Endothelial cell of umbilical vein (primary cell): ENCODE measurements around the gene MICAL3.

Experiments used
- CTCF ChIP-seq, 2 donors: IDR thresholded peaks; 1 replicate in 1 of 2; 2 replicates in 1 of 2; pipeline ENCODE4 v1.5.1; 2011; ENCODE audit warnings: low read length in 2 of 2, mild to moderate bottlenecking in 2 of 2, moderate library complexity in 2 of 2, control low read depth in 1 of 2, inconsistent platforms in 1 of 2, low read depth in 1 of 2; ENCODE audit not compliant: insufficient read depth in 1 of 2; ENCODE audit errors: extremely low read depth in 1 of 2
- FOS ChIP-seq: IDR thresholded peaks from 2 replicates; pipeline ENCODE4 v1.6.1; 2011; ENCODE audit warnings: mild to moderate bottlenecking, low read length, moderate library complexity, borderline replicate concordance; ENCODE audit not compliant: insufficient read depth
- POLR2A ChIP-seq: IDR thresholded peaks from 2 replicates; pipeline ENCODE4 v1.6.1; 2012; ENCODE audit warnings: low read depth, mild to moderate bottlenecking, control low read depth, low read length

- TF ChIP-seq CTCF (IDR thresholded peaks at IDR 0.05; ENCODE audit: extremely low read depth in 1 of 2, insufficient read depth in 1 of 2, low read depth in 1 of 2, low read length in 2 of 2) (no peak), POLR2A (no peak), FOS (no peak)
These were observed 246.7 kb downstream of the MICAL3 start for GRCh38 chr22:17777717-17778044.
